Smooth muscle cell (in vitro differentiated cells): ENCODE data around the gene GNAT3. TPM values are rescaled to one million over a fixed set of nuclear protein-coding genes. Genes with fewer than 3 reads are reported as not detected.

ENCODE experiments used
- DNase-seq: peaks from one replicate; lab custom pipeline; 2025; ENCODE audit not compliant: unreplicated experiment; lab: John Stamatoyannopoulos, UW
- H2AFZ ChIP-seq: fragments of 200-600 bp; sonication (generic); 2 replicates; pipeline ENCODE4 v1.6.0; 2016; ENCODE audit warnings: antibody characterized with exemption, low read depth, mild to moderate bottlenecking
- H3F3A ChIP-seq: fragments of 200-600 bp; sonication (generic); 2 replicates; pipeline ENCODE4 v1.6.0; 2017; ENCODE audit warnings: antibody characterized with exemption, low read depth
- H3K27ac ChIP-seq: fragments of 200-600 bp; sonication (generic); 2 replicates; pipeline ENCODE4 v1.5.1; 2016; ENCODE audit warnings: low read depth, mild to moderate bottlenecking
- H3K27me3 ChIP-seq: fragments of 200-600 bp; sonication (generic); 2 replicates; pipeline ENCODE4 v1.6.1; 2016; ENCODE audit warnings: low read depth, mild to moderate bottlenecking
- H3K36me3 ChIP-seq: fragments of 200-600 bp; sonication (generic); 2 replicates; pipeline ENCODE4 v1.5.1; 2016; ENCODE audit warnings: low read depth
- H3K4me1 ChIP-seq: fragments of 200-600 bp; sonication (generic); 2 replicates; pipeline ENCODE4 v1.5.1; 2016; ENCODE audit warnings: low read depth
- H3K4me2 ChIP-seq: fragments of 200-600 bp; sonication (generic); 2 replicates; pipeline ENCODE4 v1.6.0; 2016; ENCODE audit warnings: mild to moderate bottlenecking
- H3K4me3 ChIP-seq: fragments of 200-600 bp; sonication (generic); 2 replicates; pipeline ENCODE4 v1.5.1; 2016; ENCODE audit warnings: mild to moderate bottlenecking
- H3K79me2 ChIP-seq: fragments of 200-600 bp; sonication (generic); 2 replicates; pipeline ENCODE4 v1.6.0; 2016; ENCODE audit warnings: low read depth, mild to moderate bottlenecking
- H3K9ac ChIP-seq: fragments of 200-600 bp; sonication (generic); 2 replicates; pipeline ENCODE4 v1.6.0; 2016; ENCODE audit warnings: low read depth
- H3K9me3 ChIP-seq: fragments of 200-600 bp; sonication (generic); replicated peaks from 2 replicates; pipeline ENCODE4 v1.5.1; 2016; ENCODE audit warnings: low read depth
- H4K20me1 ChIP-seq: fragments of 200-600 bp; sonication (generic); 2 replicates; pipeline ENCODE4 v1.6.0; 2016; ENCODE audit warnings: low read depth
- CTCF ChIP-seq: fragments of 200-600 bp; sonication (generic); IDR thresholded peaks from 2 replicates; pipeline ENCODE4 v1.5.1; 2017; ENCODE audit warnings: borderline replicate concordance, mild to moderate bottlenecking, antibody characterized with exemption; ENCODE audit not compliant: insufficient read depth, poor library complexity, severe bottlenecking
- WGBS: methylation state at CpG from one replicate; pipeline ENCODE4 v1.1.7; 2016; ENCODE audit warnings: low lambda C conversion rate; 5-methylcytosine and 5-hydroxymethylcytosine counted together
- polyA plus RNA-seq: library from polyadenylated mRNA; unstranded; fragments of >200 nt; fragmentation: Nextera tagmentation; extraction: Ambion mirVana; gene quantifications from 2 replicates; pipeline ENCODE4 v1.2.1, GENCODE V29; 2016
- total RNA-seq: library from RNA; depleted of rRNA; stranded (reverse); fragments of >200 nt; gene quantifications from 2 replicates; pipeline ENCODE4 v1.2.3, GENCODE V29; 2014

GNAT3 gene
- total and polyA plus RNA-seq, 2 experiments from 2014 or later = not detected

- TF ChIP-seq CTCF = no peak
- H3K27ac ChIP-seq = no peak overlapping the region
- H4K20me1 ChIP-seq = no peaks in the 10 kb centered on the region
- no peaks in the 10 kb centered on the region for H3K27me3 ChIP-seq
- H3K9me3 ChIP-seq = no peaks in the 10 kb centered on the region
- 95% methylated on average over 2 of the region's 2 CpGs for WGBS
- H2AFZ ChIP-seq = no peak overlapping the region
- H3K4me3 ChIP-seq = no peak overlapping the region
- no peaks in the 10 kb centered on the region for H3K79me2 ChIP-seq
- H3K36me3 ChIP-seq = no peaks in the 10 kb centered on the region
- DNase-seq = no peak
- no peaks in the 10 kb centered on the region for H3F3A ChIP-seq
- H3K4me2 ChIP-seq = no peak overlapping the region
- no peak overlapping the region for H3K9ac ChIP-seq
- H3K4me1 ChIP-seq = no peaks in the 10 kb centered on the region
Observed at GRCh38 chr7:80435521-80435920, 76.3 kb downstream of the GNAT3 start.

- H4K20me1 ChIP-seq = no peaks in the 10 kb centered on the region
- no peaks in the 10 kb centered on the region for H3K79me2 ChIP-seq
- no peaks in the 10 kb centered on the region for H3F3A ChIP-seq
- no peak for DNase-seq
- no peaks in the 10 kb centered on the region for H3K27me3 ChIP-seq
- H3K4me1 ChIP-seq = no peaks in the 10 kb centered on the region
- no peak for TF ChIP-seq CTCF
- H3K9ac ChIP-seq = no peak overlapping the region
- 98% methylated on average over 5 of the region's 5 CpGs for WGBS
- no peaks in the 10 kb centered on the region for H3K36me3 ChIP-seq
- H2AFZ ChIP-seq = no peak overlapping the region
- H3K4me3 ChIP-seq = no peak overlapping the region
- H3K4me2 ChIP-seq = no peak overlapping the region
- no peaks in the 10 kb centered on the region for H3K9me3 ChIP-seq
- H3K27ac ChIP-seq = no peak overlapping the region
Observed at GRCh38 chr7:80434047-80434446, 77.8 kb downstream of the GNAT3 start.

GRCh38 chr7:80432166-80432565, 79.7 kb downstream of the GNAT3 start:
- Histone ChIP-seq H4K20me1 (no peaks in the 10 kb centered on the region), H3K4me3 (no peak overlapping the region), H3K27me3 (no peaks in the 10 kb centered on the region), H3K4me1 (no peaks in the 10 kb centered on the region), H2AFZ (no peak overlapping the region), H3K36me3 (no peaks in the 10 kb centered on the region), H3K9me3 (no peaks in the 10 kb centered on the region), H3K79me2 (no peaks in the 10 kb centered on the region), H3K4me2 (no peak overlapping the region), H3F3A (no peaks in the 10 kb centered on the region), H3K9ac (no peak overlapping the region), H3K27ac (no peak overlapping the region)
- TF ChIP-seq CTCF = no peak
- DNase-seq = no peak
- no CpG with 5 or more reads among the region's 1 CpG for WGBS

- Histone ChIP-seq H4K20me1 (no peaks in the 10 kb centered on the region), H3K36me3 (no peaks in the 10 kb centered on the region), H3F3A (no peaks in the 10 kb centered on the region), H3K27ac (no peak overlapping the region), H3K79me2 (no peaks in the 10 kb centered on the region), H3K9ac (no peak overlapping the region), H3K9me3 (no peaks in the 10 kb centered on the region), H3K4me2 (no peak overlapping the region), H3K4me1 (no peaks in the 10 kb centered on the region), H3K27me3 (peaks cover 5% of the 10 kb centered on the region), H2AFZ (no peak overlapping the region), H3K4me3 (no peak overlapping the region)
- no peak for TF ChIP-seq CTCF
- no peak for DNase-seq
- WGBS = 83% methylated on average over 1 of the region's 1 CpG
Observed at GRCh38 chr7:80429181-80429580, 82.7 kb downstream of the GNAT3 start.
